GM12878 (cell line): Measurements from ENCODE around the gene EHD1. TPM values are rescaled to one million over a fixed set of nuclear protein-coding genes. Genes with fewer than 3 reads are reported as not detected.

ENCODE experiments used
- ATAC-seq: fragments of 200-7000 bp; cut with Tn5 transposase; 3 replicates; pipeline ENCODE4 v1.9.1; 2020; ENCODE audit warnings: mild to moderate bottlenecking, moderate library complexity
- BruUV-seq: library from RNA; stranded (reverse); fragments of 400-500 nt; replicated peaks from 2 replicates; lab custom pipeline; 2021; lab: Mats Ljungman, UMichigan
- CTCF ChIA-PET: fragments of 300-600 bp; sonication (Branson Sonifier 250); formaldehyde crosslinking; extraction: SDS; loops from one replicate; lab custom pipeline; 2021; ENCODE audit warnings: inconsistent platforms; lab: Yijun Ruan, JAX
- POLR2A ChIA-PET: fragments of 350-600 bp; formaldehyde crosslinking; extraction: SDS; loops from one replicate; lab custom pipeline; 2021; ENCODE audit warnings: inconsistent platforms; lab: Charles Lee
- RAD21 ChIA-PET: fragments of 300-600 bp; sonication (Branson Sonifier 250); formaldehyde crosslinking; loops from one replicate; lab custom pipeline; 2023; ENCODE audit warnings: antibody characterized with exemption; ENCODE audit not compliant: unreplicated experiment; lab: Charles Lee
- SMC1A ChIA-PET: fragments of 300-600 bp; sonication (Branson Sonifier 250); formaldehyde crosslinking; loops from one replicate; lab custom pipeline; 2023; ENCODE audit not compliant: unreplicated experiment, uncharacterized antibody; lab: Charles Lee
- DNase-seq: peaks from one replicate; pipeline ENCODE4 v3.0.0-alpha.2; 2011; ENCODE audit warnings: low read depth, low spot score
- FAIRE-seq: peaks from 3 replicates; lab custom pipeline; 2011; peaks lifted over from hg19 to GRCh38; lab: Jason Lieb, UNC
- H2AFZ ChIP-seq: 2 replicates; pipeline ENCODE4 v1.6.0; 2011; ENCODE audit warnings: low read depth, low read length, control low read depth; ENCODE audit not compliant: control insufficient read depth
- H3K27ac ChIP-seq: 2 replicates; pipeline ENCODE4 v1.5.1; 2011; ENCODE audit warnings: control low read depth; ENCODE audit not compliant: control insufficient read depth, insufficient read depth
- H3K27me3 ChIP-seq, 2 experiments: replicated peaks in 1 of 2; 2 replicates each; pipeline versions ENCODE4 v1.6.0 to v1.6.1; 2011; ENCODE audit warnings: low read length in 1 of 2; ENCODE audit not compliant: control insufficient read depth in 2 of 2, insufficient read depth in 2 of 2
- H3K36me3 ChIP-seq, 2 experiments: 2 replicates each; pipeline ENCODE4 v1.5.1; 2011; ENCODE audit warnings: low read length in 1 of 2; ENCODE audit not compliant: control insufficient read depth in 2 of 2, insufficient read depth in 2 of 2
- H3K4me1 ChIP-seq: 2 replicates; pipeline ENCODE4 v1.6.1; 2011; ENCODE audit warnings: mild to moderate bottlenecking, low read length, moderate library complexity, mixed read lengths; ENCODE audit not compliant: control insufficient read depth, insufficient read depth
- H3K4me2 ChIP-seq: 2 replicates; pipeline ENCODE4 v1.6.0; 2011; ENCODE audit warnings: control low read depth; ENCODE audit not compliant: control insufficient read depth, insufficient read depth
- H3K4me3 ChIP-seq: fragments of 200-600 bp; sonication (generic); 2 replicates; pipeline ENCODE4 v1.5.1; 2016
- H3K79me2 ChIP-seq: 2 replicates; pipeline ENCODE4 v1.6.0; 2011; ENCODE audit warnings: low read length; ENCODE audit not compliant: control insufficient read depth, insufficient read depth
- H3K9ac ChIP-seq: 2 replicates; pipeline ENCODE4 v1.8.0; 2011; ENCODE audit warnings: low read length, control low read depth, mixed read lengths; ENCODE audit not compliant: control insufficient read depth, insufficient read depth
- H3K9me3 ChIP-seq: replicated peaks from 3 replicates; pipeline ENCODE4 v1.5.1; 2011; ENCODE audit warnings: mild to moderate bottlenecking, low read length; ENCODE audit not compliant: control insufficient read depth, insufficient read depth
- H4K20me1 ChIP-seq: 2 replicates; pipeline ENCODE4 v1.6.0; 2011; ENCODE audit not compliant: control insufficient read depth, insufficient read depth
- BCLAF1 ChIP-seq: fragments of 450-650 bp; IDR thresholded peaks from 2 replicates; pipeline ENCODE4 v1.6.1; 2017; ENCODE audit warnings: antibody characterized with exemption, mild to moderate bottlenecking, moderate library complexity
- DPF2 ChIP-seq: fragments of 450-650 bp; IDR thresholded peaks from 2 replicates; pipeline ENCODE4 v1.6.1; 2017; ENCODE audit warnings: mild to moderate bottlenecking
- ESRRA ChIP-seq: IDR thresholded peaks from 2 replicates; pipeline ENCODE4 v1.6.1; 2012; ENCODE audit warnings: mild to moderate bottlenecking, low read length, improper control_type of control experiment
- NR2F1 ChIP-seq: fragments of 450-650 bp; conservative IDR thresholded peaks from 2 replicates; pipeline ENCODE4 v1.6.1; 2017; ENCODE audit warnings: mild to moderate bottlenecking
- PBX3 ChIP-seq: IDR thresholded peaks from 2 replicates; pipeline ENCODE4 v1.6.1; 2011; ENCODE audit warnings: mild to moderate bottlenecking, low read depth, low read length, moderate library complexity; ENCODE audit not compliant: insufficient replicate concordance
- POLR2A ChIP-seq: IDR thresholded peaks from 2 replicates; pipeline ENCODE4 v1.6.1; 2011; ENCODE audit warnings: low read depth, mild to moderate bottlenecking, low read length
- POLR2AphosphoS5 ChIP-seq: IDR thresholded peaks from 2 replicates; pipeline ENCODE4 v1.6.1; 2011; ENCODE audit warnings: mild to moderate bottlenecking, low read length, inconsistent platforms
- RFX5 ChIP-seq: IDR thresholded peaks from 2 replicates; pipeline ENCODE4 v1.6.1; 2011; ENCODE audit warnings: low read depth, low read length, improper control_type of control experiment
- SIN3A ChIP-seq: IDR thresholded peaks from 2 replicates; pipeline ENCODE4 v1.6.1; 2012; ENCODE audit warnings: low read depth, low read length, improper control_type of control experiment
- WGBS: methylation state at CpG from one replicate; pipeline ENCODE4 v1.1.6; 2016; ENCODE audit warnings: low lambda C conversion rate; ENCODE audit not compliant: insufficient replicate concordance, insufficient coverage; ENCODE audit errors: missing lambda C conversion rate; 5-methylcytosine and 5-hydroxymethylcytosine counted together
- in situ Hi-C: fragments of 300-500 bp; cut with MboI; formaldehyde crosslinking; loops from 9 replicates; pipeline ENCODE4 v1.14.3; 2018; ENCODE audit warnings: mixed read lengths
- intact Hi-C: fragments of 100-400 bp; cut with micrococcal nuclease; formaldehyde crosslinking; loops from one replicate; pipeline ENCODE4 v1.14.2; 2022; ENCODE audit not compliant: unreplicated experiment
- polyA plus RNA-seq, 11 experiments: library from polyadenylated mRNA; depleted of rRNA in 4 of 11; unstranded in 6 of 11; stranded (reverse) in 5 of 11; fragments of >200 nt; fragmentation: Nextera tagmentation in 4 of 11; fragmentation: Illumina TruSeq in 1 of 11; extraction: Ambion mirVana in 4 of 11; extraction: Trizol in 1 of 11; gene quantifications; 1 replicate in 1 of 11; 2 replicates in 10 of 11; pipeline versions ENCODE4 v1.2.1 to v1.2.3, GENCODE V29; 2011 to 2016; ENCODE audit warnings: inconsistent platforms in 2 of 11, missing spikeins in 2 of 11, low read depth in 1 of 11
- total RNA-seq, 4 experiments: library from RNA; depleted of rRNA in 3 of 4; stranded (reverse); fragments of >200 nt in 3 of 4; fragmentation: Illumina TruSeq in 1 of 4; extraction: Trizol in 1 of 4; gene quantifications; 2 replicates each; pipeline versions ENCODE4 v1.2.1 to v1.2.3, GENCODE V29; 2013 to 2021
- TF ChIP-seq, protein P1 (sequence below): fragments of 450-650 bp; IDR thresholded peaks from 2 replicates; pipeline ENCODE4 v1.6.1; 2016; ENCODE audit warnings: mild to moderate bottlenecking

The EHD1 gene
- total and polyA plus RNA-seq, 10 of the 15 experiments (the other 5 are each of a cell fraction or from before 2014, with no cell fraction given) = 1.0 to 165 (median 66.5) TPM

DNA sequence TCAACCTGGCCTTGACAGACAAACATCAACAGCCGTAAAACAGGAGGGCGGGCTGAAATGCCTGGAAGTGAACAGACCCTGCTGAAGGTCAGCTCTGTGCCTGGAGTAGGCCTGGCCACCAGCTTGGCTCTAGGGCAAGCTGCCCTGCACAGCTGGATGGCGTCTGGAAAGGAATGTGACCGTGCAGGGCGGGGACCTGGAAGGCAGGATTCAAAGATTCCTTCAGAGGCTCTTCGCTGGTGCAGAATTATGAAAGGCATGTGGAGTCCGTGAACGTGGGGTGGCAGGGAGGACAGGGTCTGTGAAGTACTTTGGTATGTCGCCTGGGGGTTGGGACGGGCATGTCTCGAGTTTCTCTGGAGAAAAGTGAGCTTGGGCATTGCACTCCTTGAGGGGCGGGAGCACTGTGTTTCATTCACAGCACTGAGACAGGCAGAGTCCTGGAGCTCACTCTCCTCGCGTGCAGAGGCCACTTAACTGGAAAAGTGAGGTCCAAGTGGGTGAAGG lies 1.5 kb downstream of the EHD1 start:
- FAIRE-seq = no peak

DNA sequence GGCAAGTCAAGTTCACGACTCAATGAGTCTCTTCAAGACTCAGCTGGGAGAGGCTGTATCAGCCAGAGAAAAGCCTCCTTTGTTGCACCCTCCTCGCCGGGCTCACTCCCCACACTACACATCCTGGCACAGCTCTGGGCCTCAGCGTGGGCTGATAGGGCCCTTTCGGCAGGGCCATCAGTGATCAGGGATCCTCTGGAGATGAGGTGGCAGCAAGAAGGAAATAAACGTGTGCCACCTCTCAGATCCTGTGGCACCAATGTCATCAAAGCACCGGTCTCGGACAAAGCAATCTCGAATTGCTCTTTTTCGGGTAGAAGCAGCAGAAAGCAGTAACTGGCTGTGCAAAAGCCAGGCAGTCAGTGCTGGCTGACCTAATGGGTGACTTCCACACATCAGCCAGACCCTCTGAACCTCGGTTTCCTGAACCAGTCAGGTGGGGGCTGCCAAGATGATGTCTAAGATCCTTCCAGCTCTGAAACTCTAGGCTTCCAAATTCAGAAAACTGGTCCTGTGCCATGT lies 2.1 kb downstream of the EHD1 start:
- H3K4me1 ChIP-seq = peaks cover 46% of the 10 kb centered on the region
- ChIA-PET CTCF (interaction anchor here (1.2 to 30.0 kb wide), 7 partner anchors 12 to 234 kb away, joined by 3 to 1208 read pairs (median 3); partner anchors contain the start of gene CDC42BPG), POLR2A (interaction anchor here (0.6 to 19.9 kb wide), 2 partner anchors 18 to 1180 kb away, joined by 6 to 620 read pairs; no protein-coding TSS in a partner anchor), SMC1A (interaction anchor here (1.1 to 11.5 kb wide), 3 partner anchors 11 to 25 kb away, joined by 4 to 227 read pairs (median 226); no protein-coding TSS in a partner anchor), RAD21 (interaction anchor here (0.9 to 12.5 kb wide), 4 partner anchors 11 to 26 kb away, joined by 3 to 253 read pairs (median 112); no protein-coding TSS in a partner anchor)
- no peaks in the 10 kb centered on the region for H3K9me3 ChIP-seq
- 2% methylated on average over 11 of the region's 11 CpGs for WGBS
- peaks cover 0 to 14% of the 10 kb centered on the region in 2 experiments for H3K36me3 ChIP-seq
- H3K79me2 ChIP-seq = peaks cover 77% of the 10 kb centered on the region
- peak overlapping the region; percentile 84 for H3K27ac ChIP-seq
- peak overlapping the region; percentile 92 for H3K4me2 ChIP-seq
- H3K27me3 ChIP-seq = no peaks in the 10 kb centered on the region
- H4K20me1 ChIP-seq = peaks cover 3% of the 10 kb centered on the region; the same call in 1 of the 2 replicates
- FAIRE-seq (no peak), ATAC-seq (no peak), DNase-seq (no peak)
- in situ Hi-C loops (no loop called here), intact Hi-C loops (loop anchor here (2.0 to 10.0 kb wide), 3 partner anchors 17 to 839 kb away; partner anchors contain the start of genes KAT5 and MAP3K11)
- H2AFZ ChIP-seq = no peak overlapping the region
- no TSS peak for BruUV-seq
- peak overlapping the region; percentile 89 for H3K4me3 ChIP-seq
- peak overlapping the region; percentile 88 for H3K9ac ChIP-seq
- no peak for TF ChIP-seq PBX3
- TF ChIP-seq BCLAF1 = no peak
- 0 out of 2 replicates have a peak, but pooled peaks have one; percentile 11 for TF ChIP-seq DPF2
- TF ChIP-seq ESRRA = no peak
- TF ChIP-seq, protein P1, sequence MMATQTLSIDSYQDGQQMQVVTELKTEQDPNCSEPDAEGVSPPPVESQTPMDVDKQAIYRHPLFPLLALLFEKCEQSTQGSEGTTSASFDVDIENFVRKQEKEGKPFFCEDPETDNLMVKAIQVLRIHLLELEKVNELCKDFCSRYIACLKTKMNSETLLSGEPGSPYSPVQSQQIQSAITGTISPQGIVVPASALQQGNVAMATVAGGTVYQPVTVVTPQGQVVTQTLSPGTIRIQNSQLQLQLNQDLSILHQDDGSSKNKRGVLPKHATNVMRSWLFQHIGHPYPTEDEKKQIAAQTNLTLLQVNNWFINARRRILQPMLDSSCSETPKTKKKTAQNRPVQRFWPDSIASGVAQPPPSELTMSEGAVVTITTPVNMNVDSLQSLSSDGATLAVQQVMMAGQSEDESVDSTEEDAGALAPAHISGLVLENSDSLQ = no peak
- 0 out of 2 replicates have a peak, but pooled peaks have one; percentile 28 for TF ChIP-seq POLR2AphosphoS5

More for the DNA sequence above, 1.5 kb downstream of the EHD1 start:
- H3K4me1 ChIP-seq = peaks cover 45% of the 10 kb centered on the region
- H3K4me2 ChIP-seq = peak overlapping the region; percentile 92
- H3K79me2 ChIP-seq = peaks cover 71% of the 10 kb centered on the region
- H2AFZ ChIP-seq = no peak overlapping the region
- no peaks in the 10 kb centered on the region for H3K27me3 ChIP-seq
- H3K9ac ChIP-seq = peak overlapping the region; percentile 88
- ATAC-seq (no peak), DNase-seq (no peak)
- peaks cover 3% of the 10 kb centered on the region; the same call in 1 of the 2 replicates for H4K20me1 ChIP-seq
- ChIA-PET SMC1A (interaction anchor here (11.5 kb wide), 2 partner anchors 15 to 26 kb away, joined by 226 to 227 read pairs; no protein-coding TSS in a partner anchor), RAD21 (interaction anchor here (0.7 to 12.5 kb wide), 4 partner anchors 11 to 137 kb away, joined by 3 to 253 read pairs (median 112); partner anchors contain the start of gene ARL2), CTCF (interaction anchor here (1.2 to 30.0 kb wide), 7 partner anchors 11 to 234 kb away, joined by 3 to 1208 read pairs (median 3); partner anchors contain the start of gene CDC42BPG), POLR2A (interaction anchor here (0.6 to 19.9 kb wide), 3 partner anchors 11 to 1180 kb away, joined by 6 to 620 read pairs (median 19); no protein-coding TSS in a partner anchor)
- WGBS = 2% methylated on average over 14 of the region's 14 CpGs
- intact Hi-C loops (loop anchor here (2.0 to 10.0 kb wide), 3 partner anchors 18 to 838 kb away; partner anchors contain the start of genes KAT5 and MAP3K11), in situ Hi-C loops (no loop called here)
- BruUV-seq = TSS peak; percentile 56
- H3K27ac ChIP-seq = peak overlapping the region; percentile 84
- TF ChIP-seq SIN3A = 0 out of 2 replicates have a peak, but pooled peaks have one; percentile 6
- TF ChIP-seq POLR2A = peak; percentile 54
- TF ChIP-seq POLR2AphosphoS5 = 0 out of 2 replicates have a peak, but pooled peaks have one; percentile 18
- no peak for TF ChIP-seq RFX5
- TF ChIP-seq NR2F1 = no peak
- peak overlapping the region; percentile 89 for H3K4me3 ChIP-seq
- H3K36me3 ChIP-seq = peaks cover 0 to 12% of the 10 kb centered on the region in 2 experiments; a peak in 3 of 4 replicates
- H3K9me3 ChIP-seq = no peaks in the 10 kb centered on the region
